DND-41 (cell line): Measurements from ENCODE around the gene EIF2B1.

Experiments used
- CTCF ChIP-seq: IDR thresholded peaks from 2 replicates; pipeline ENCODE4 v1.5.1; 2012; ENCODE audit warnings: borderline replicate concordance, low read length, moderate library complexity, mild to moderate bottlenecking; ENCODE audit not compliant: poor library complexity, severe bottlenecking; ENCODE audit errors: extremely low read depth
- EZH2 ChIP-seq: IDR thresholded peaks from 3 replicates; pipeline ENCODE4 v1.6.1; 2012; ENCODE audit warnings: borderline replicate concordance, low read depth, mild to moderate bottlenecking, moderate library complexity, low read length, inconsistent platforms; ENCODE audit not compliant: severe bottlenecking

- TF ChIP-seq CTCF = no peak
- TF ChIP-seq EZH2 = no peak
Measured at GRCh38 chr12:123648401-123648800, 14.9 kb upstream of the EIF2B1 start.
